SKM-1 treated with dmso at 0.1 percent for 144 hours (cell line): ENCODE results near the gene PTPRU.

Experiments
- DNase-seq: peaks from one replicate; lab custom pipeline; 2025; ENCODE audit not compliant: unreplicated experiment; lab: John Stamatoyannopoulos, UW

The PTPRU gene

GRCh38 chr1:29264773-29265389, 28.6 kb downstream of the PTPRU start:
- DNase-seq, result no peak

- DNase-seq, result no peak
Measured at GRCh38 chr1:29266912-29267311, 30.6 kb downstream of the PTPRU start.

GRCh38 chr1:29267321-29268070, 31.2 kb downstream of the PTPRU start:
- no peak for DNase-seq

GRCh38 chr1:29269382-29269781, 33.1 kb downstream of the PTPRU start:
- no peak for DNase-seq

- no peak for DNase-seq
Measured at GRCh38 chr1:29270929-29271521, 34.7 kb downstream of the PTPRU start.

GRCh38 chr1:29271724-29272123, 35.4 kb downstream of the PTPRU start:
- DNase-seq, result no peak

GRCh38 chr1:29272147-29272907, 36.0 kb downstream of the PTPRU start:
- no peak for DNase-seq

- DNase-seq, result no peak
Measured at GRCh38 chr1:29275435-29275834, 39.1 kb downstream of the PTPRU start.

GRCh38 chr1:29278124-29278523, 41.8 kb downstream of the PTPRU start:
- DNase-seq, result no peak

- DNase-seq, result no peak
Measured at GRCh38 chr1:29279406-29279805, 43.1 kb downstream of the PTPRU start.

- DNase-seq, result no peak
Measured at GRCh38 chr1:29279951-29280391, 43.6 kb downstream of the PTPRU start.

GRCh38 chr1:29280409-29281131, 44.2 kb downstream of the PTPRU start:
- DNase-seq, result no peak

GRCh38 chr1:29281571-29281970, 45.2 kb downstream of the PTPRU start:
- DNase-seq, result no peak

- DNase-seq, result no peak
Measured at GRCh38 chr1:29282135-29282923, 46.0 kb downstream of the PTPRU start.

GRCh38 chr1:29282924-29283803, 46.8 kb downstream of the PTPRU start:
- DNase-seq, result no peak

GRCh38 chr1:29283804-29284195, 47.5 kb downstream of the PTPRU start:
- no peak for DNase-seq

GRCh38 chr1:29284286-29284960, 48.1 kb downstream of the PTPRU start:
- no peak for DNase-seq

- DNase-seq, result no peak
Measured at GRCh38 chr1:29284961-29285560, 48.7 kb downstream of the PTPRU start.
